Measurements from ENCODE around the gene ACSL5. TPM values are rescaled to one million over a fixed set of nuclear protein-coding genes. Genes with fewer than 3 reads are reported as not detected.
A peak's percentile ranks its signal among the peaks of the same experiment; 100 is the strongest.

ACSL5 gene
- total RNA-seq, 2 experiments from 2014 or later, result 25.3 to 25.4 TPM

- no peak overlapping the region for H3K4me3 ChIP-seq (ENCODE audit: low read depth, low read length, poor library complexity, severe bottlenecking)
- CTCF ChIA-PET (ENCODE audit: unreplicated experiment), result interaction anchor here (0.6 to 0.7 kb wide), 2 partner anchors 9 to 100 kb away, joined by 3 to 4 read pairs; no protein-coding TSS in a partner anchor
- H3K36me3 ChIP-seq (ENCODE audit: insufficient read depth, low read length), result peaks cover 14% of the 10 kb centered on the region; the same call in 1 of the 2 replicates
- no peaks in the 10 kb centered on the region for H3K79me2 ChIP-seq (ENCODE audit: insufficient read depth, low read depth, low read length)
- no peak for TF ChIP-seq EZH2phosphoT487 (IDR thresholded peaks at IDR 0.05; ENCODE audit: borderline replicate concordance, low read depth, low read length)
- TF ChIP-seq CTCF (conservative IDR thresholded peaks at IDR 0.05; ENCODE audit: low read length), result peak; percentile 89
- H3K27ac ChIP-seq (ENCODE audit: low read depth, low read length, poor library complexity, severe bottlenecking), result no peak overlapping the region
- H3K9me3 ChIP-seq (ENCODE audit: low read length), result no peaks in the 10 kb centered on the region
- BruUV-seq (replicated peaks), result no TSS peak
- H3K9me2 ChIP-seq (ENCODE audit: insufficient read depth, low read length), result no peaks in the 10 kb centered on the region
- no peaks in the 10 kb centered on the region; the same call in 1 of the 2 replicates for H4K20me1 ChIP-seq (ENCODE audit: insufficient read depth, low read length)
- H2AFZ ChIP-seq (ENCODE audit: low read length), result no peak overlapping the region
- peak; percentile 62 for DNase-seq (ENCODE audit: low spot score)
- POLR2A ChIA-PET, result interaction anchor here (0.6 to 1.2 kb wide), 4 partner anchors 9 to 1662 kb away, joined by 3 to 9 read pairs (median 4); partner anchors contain the start of genes VTI1A and ZDHHC6
- no peak overlapping the region for H3K4me2 ChIP-seq (ENCODE audit: low read length)
- intact Hi-C loops (cut with micrococcal nuclease; ENCODE audit: unreplicated experiment), result loop anchor here (2.0 to 10.0 kb wide), 3 partner anchors 157 to 1090 kb away; no protein-coding TSS in a partner anchor
- H3K4me1 ChIP-seq (ENCODE audit: insufficient read depth, low read length, poor library complexity, severe bottlenecking), result no peaks in the 10 kb centered on the region
Observed at GRCh38 chr10:112471878-112472487, 98.1 kb downstream of the ACSL5 start.

GRCh38 chr10:112475575-112476218, 101.8 kb downstream of the ACSL5 start:
- Histone ChIP-seq H3K27ac (ENCODE audit: low read depth, low read length, poor library complexity, severe bottlenecking) (no peak overlapping the region), H3K36me3 (ENCODE audit: insufficient read depth, low read length) (0 out of 2 replicates have a peak, but pooled peaks cover 5% of the 10 kb centered on the region), H3K79me2 (ENCODE audit: insufficient read depth, low read depth, low read length) (no peaks in the 10 kb centered on the region), H3K4me2 (ENCODE audit: low read length) (no peak overlapping the region), H3K4me3 (ENCODE audit: low read depth, low read length, poor library complexity, severe bottlenecking) (no peak overlapping the region), H4K20me1 (ENCODE audit: insufficient read depth, low read length) (no peaks in the 10 kb centered on the region; the same call in 1 of the 2 replicates), H3K9me3 (ENCODE audit: low read length) (no peaks in the 10 kb centered on the region), H3K4me1 (ENCODE audit: insufficient read depth, low read length, poor library complexity, severe bottlenecking) (no peaks in the 10 kb centered on the region), H2AFZ (ENCODE audit: low read length) (no peak overlapping the region), H3K9me2 (ENCODE audit: insufficient read depth, low read length) (no peaks in the 10 kb centered on the region)
- no peak for DNase-seq (ENCODE audit: low spot score)
- CTCF ChIA-PET (ENCODE audit: unreplicated experiment), result interaction anchor here (0.9 kb wide), 1 partner anchor 1042 kb away, joined by 3 read pairs; no protein-coding TSS in a partner anchor
- POLR2A ChIA-PET, result interaction anchor here (0.6 kb wide), 1 partner anchor 501 kb away, joined by 3 read pairs; no protein-coding TSS in a partner anchor
- no peak for TF ChIP-seq EZH2phosphoT487 (IDR thresholded peaks at IDR 0.05; ENCODE audit: borderline replicate concordance, low read depth, low read length)
- peak; percentile 75 for TF ChIP-seq CTCF (conservative IDR thresholded peaks at IDR 0.05; ENCODE audit: low read length)
- intact Hi-C loops (cut with micrococcal nuclease; ENCODE audit: unreplicated experiment), result loop anchor here (2.0 to 10.0 kb wide), 3 partner anchors 909 to 1047 kb away; no protein-coding TSS in a partner anchor
- BruUV-seq (replicated peaks), result no TSS peak

Other genes with a start within 250 kb of the ACSL5 start
- gene GPAM, start 190.4 kb upstream of the ACSL5 start, total RNA-seq (2014; rRNA removed; shearing (Covaris generic)), result 6.9 and 7.5 TPM in 2 replicates
- gene GPAM, start 190.4 kb upstream of the ACSL5 start, total RNA-seq (2022), result 7.9 and 13.0 TPM in 2 replicates
- not detected in 2 replicates for gene TECTB, start 90.7 kb upstream of the ACSL5 start, total RNA-seq (2014; rRNA removed; shearing (Covaris generic))
- not detected in 2 replicates for gene TECTB, start 90.7 kb upstream of the ACSL5 start, total RNA-seq (2022)
- 29.9 and 31.5 TPM in 2 replicates for gene ZDHHC6, start 72.8 kb downstream of the ACSL5 start, total RNA-seq (2014; rRNA removed; shearing (Covaris generic))
- 33.1 and 33.8 TPM in 2 replicates for gene ZDHHC6, start 72.8 kb downstream of the ACSL5 start, total RNA-seq (2022)
- 39.4 and 70.8 TPM in 2 replicates for gene VTI1A, start 73.1 kb downstream of the ACSL5 start, total RNA-seq (2014; rRNA removed; shearing (Covaris generic))
- gene VTI1A, start 73.1 kb downstream of the ACSL5 start, total RNA-seq (2022), result 42.6 and 45.2 TPM in 2 replicates

Measured in OCI-LY7 (cell line).